Activated B cell treated with CpG ODN at 0.5 μM for 24 hours (primary cell): ENCODE data around the gene SPINT4. TPM values are rescaled to one million over a fixed set of nuclear protein-coding genes. Genes with fewer than 3 reads are reported as not detected.

Source experiments
- ATAC-seq: fragments of 200-7000 bp; cut with Tn5 transposase; one replicate; pipeline ENCODE4 v1.10.0; 2021; ENCODE audit warnings: low read depth, mild to moderate bottlenecking, moderate library complexity
- CTCF ChIA-PET: fragments of 350-600 bp; sonication (Branson Sonifier 250); formaldehyde crosslinking; loops from one replicate; lab custom pipeline; 2021; ENCODE audit warnings: antibody characterized with exemption; lab: Charles Lee
- POLR2A ChIA-PET: fragments of 350-600 bp; sonication (Branson Sonifier 250); formaldehyde crosslinking; loops from one replicate; lab custom pipeline; 2021; ENCODE audit warnings: antibody characterized with exemption; lab: Charles Lee
- DNase-seq: peaks from one replicate; pipeline ENCODE4 v3.0.0; 2022
- H3K27ac Mint-ChIP-seq: one replicate; pipeline ENCODE4 v1.8.0; 2020; ENCODE audit warnings: mixed read lengths
- H3K27me3 Mint-ChIP-seq: one replicate; pipeline ENCODE4 v1.8.0; 2021; ENCODE audit warnings: mixed read lengths
- H3K36me3 Mint-ChIP-seq: one replicate; pipeline ENCODE4 v1.8.0; 2021; ENCODE audit warnings: low read depth, mixed read lengths
- H3K4me1 Mint-ChIP-seq: one replicate; pipeline ENCODE4 v1.8.0; 2021; ENCODE audit warnings: mixed read lengths
- H3K4me3 Mint-ChIP-seq: one replicate; pipeline ENCODE4 v1.8.0; 2020; ENCODE audit warnings: mild to moderate bottlenecking, mixed read lengths
- H3K9me3 Mint-ChIP-seq: one replicate; pipeline ENCODE4 v1.8.0; 2020; ENCODE audit warnings: mixed read lengths
- CTCF ChIP-seq: fragments of 200-600 bp; IDR thresholded peaks from one replicate; pipeline ENCODE4 v1.8.0; 2022; ENCODE audit warnings: antibody characterized with exemption, mild to moderate bottlenecking
- intact Hi-C: fragments of 100-400 bp; cut with micrococcal nuclease; formaldehyde crosslinking; loops from one replicate; pipeline ENCODE4 v1.15.1; 2024
- total RNA-seq: library from RNA; stranded (reverse); gene quantifications from 2 replicates; pipeline ENCODE4 v1.2.3, GENCODE V29; 2022

The SPINT4 gene
- total RNA-seq, 1 donor from 2014 or later = not detected

DNA sequence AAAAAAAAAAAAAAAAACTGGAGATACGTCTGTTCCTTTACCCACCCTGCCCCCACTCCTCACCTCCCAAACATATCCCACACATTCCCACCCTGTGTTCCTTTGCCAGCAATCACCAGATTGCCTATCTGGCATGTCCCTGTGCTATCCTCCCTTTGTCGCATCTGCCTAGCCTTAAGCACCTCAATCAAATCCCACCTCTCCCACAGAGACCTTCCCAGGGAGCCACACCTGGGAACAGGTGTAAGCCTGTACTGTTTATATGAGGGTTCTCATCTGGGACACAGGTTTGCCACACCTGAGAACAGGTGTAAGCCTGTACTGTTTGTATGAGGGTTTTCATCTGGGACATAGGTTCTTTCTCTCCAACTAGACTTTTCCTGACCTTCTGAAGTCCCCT is 52.8 kb downstream of the SPINT4 start:
- H3K27ac Mint-ChIP-seq = no peak overlapping the region
- ChIA-PET CTCF (no interaction called here), POLR2A (no interaction called here)
- no peak overlapping the region for H3K4me3 Mint-ChIP-seq
- H3K36me3 Mint-ChIP-seq = no peaks in the 10 kb centered on the region
- no peak for TF ChIP-seq CTCF
- peaks cover 4% of the 10 kb centered on the region for H3K4me1 Mint-ChIP-seq
- ATAC-seq (no peak), DNase-seq (no peak)
- no peaks in the 10 kb centered on the region for H3K9me3 Mint-ChIP-seq
- intact Hi-C loops = no loop called here
- peaks cover 21% of the 10 kb centered on the region for H3K27me3 Mint-ChIP-seq

GRCh38 chr20:45775411-45775810 is 53.3 kb downstream of the SPINT4 start:
- CTCF ChIA-PET = no interaction called here
- intact Hi-C loops = no loop called here

More at GRCh38 chr20:45775411-45775810, 53.3 kb downstream of the SPINT4 start:
- Mint-ChIP-seq H3K4me1 (peaks cover 4% of the 10 kb centered on the region), H3K36me3 (no peaks in the 10 kb centered on the region), H3K9me3 (no peaks in the 10 kb centered on the region), H3K27me3 (peaks cover 23% of the 10 kb centered on the region), H3K27ac (no peak overlapping the region), H3K4me3 (no peak overlapping the region)
- DNase-seq (no peak), ATAC-seq (no peak)
- POLR2A ChIA-PET = no interaction called here
- TF ChIP-seq CTCF = no peak

Other genes with a start within 250 kb of the SPINT4 start
- gene SPINT3, start 206.7 kb upstream of the SPINT4 start, total RNA-seq = not detected in 2 replicates
- not detected in 2 replicates for gene WFDC6, start 182.9 kb upstream of the SPINT4 start, total RNA-seq
- not detected in 2 replicates for gene EPPIN, start 174.9 kb upstream of the SPINT4 start, total RNA-seq
- not detected in 2 replicates for gene WFDC8, start 143.1 kb upstream of the SPINT4 start, total RNA-seq
- not detected in 2 replicates for gene WFDC10A, start 92.6 kb upstream of the SPINT4 start, total RNA-seq
- not detected in 2 replicates for gene WFDC9, start 91.1 kb upstream of the SPINT4 start, total RNA-seq
- not detected in 2 replicates for gene WFDC11, start 52.1 kb upstream of the SPINT4 start, total RNA-seq
- gene WFDC13, start 20.3 kb upstream of the SPINT4 start, total RNA-seq = not detected in 2 replicates
- not detected in 2 replicates for gene WFDC10B, start 17.3 kb upstream of the SPINT4 start, total RNA-seq
- gene WFDC3, start 69.5 kb downstream of the SPINT4 start, total RNA-seq = not detected in 2 replicates
- 23.6 and 24.4 TPM in 2 replicates for gene DNTTIP1, start 69.6 kb downstream of the SPINT4 start, total RNA-seq
- gene UBE2C, start 90.3 kb downstream of the SPINT4 start, total RNA-seq = 2.4 and 3.3 TPM in 2 replicates
- gene TNNC2, start 105.0 kb downstream of the SPINT4 start, total RNA-seq = 0.32 TPM in 1 of 2 replicates, not detected in the other
- 0.49 and 0.93 TPM in 2 replicates for gene SNX21, start 111.5 kb downstream of the SPINT4 start, total RNA-seq
- gene ACOT8, start 135.0 kb downstream of the SPINT4 start, total RNA-seq = 24.5 and 27.3 TPM in 2 replicates
- 5.9 and 6.4 TPM in 2 replicates for gene ZSWIM3, start 135.3 kb downstream of the SPINT4 start, total RNA-seq
- gene ZSWIM1, start 158.9 kb downstream of the SPINT4 start, total RNA-seq = 13.9 and 15.1 TPM in 2 replicates
- 0.53 and 0.88 TPM in 2 replicates for gene SPATA25, start 165.3 kb downstream of the SPINT4 start, total RNA-seq
- 1.1 and 2.0 TPM in 2 replicates for gene NEURL2, start 168.9 kb downstream of the SPINT4 start, total RNA-seq
- 61.9 and 67.2 TPM in 2 replicates for gene CTSA, start 169.0 kb downstream of the SPINT4 start, total RNA-seq
- 2.3 and 3.5 TPM in 2 replicates for gene PLTP, start 189.8 kb downstream of the SPINT4 start, total RNA-seq
- 48.3 and 55.7 TPM in 2 replicates for gene PCIF1, start 212.3 kb downstream of the SPINT4 start, total RNA-seq
- 39.2 and 49.6 TPM in 2 replicates for gene ZNF335, start 249.9 kb downstream of the SPINT4 start, total RNA-seq